Prostate gland (tissue), 2 donors: ENCODE data around the gene NOL3.

Source experiments
- CTCF ChIP-seq, 4 experiments: fragments of 200-600 bp in 2 of 4; fragments of 450-650 bp in 2 of 4; sonication (generic) in 2 of 4; IDR thresholded peaks; 1 replicate in 3 of 4; 2 replicates in 1 of 4; pipeline ENCODE4 v1.5.1; 2016 to 2019; ENCODE audit warnings: antibody characterized with exemption in 4 of 4, mild to moderate bottlenecking in 2 of 4, moderate library complexity in 2 of 4
- POLR2A ChIP-seq: fragments of 450-650 bp; IDR thresholded peaks from one replicate; pipeline ENCODE4 v1.6.1; 2016; ENCODE audit warnings: antibody characterized with exemption, mild to moderate bottlenecking

- TF ChIP-seq CTCF (IDR thresholded peaks at IDR 0.05) (no peak), POLR2A (no peak)
Measured at GRCh38 chr16:67144943-67145342, 25.4 kb upstream of the NOL3 start.
